Colonic mucosa (tissue), 4 donors: ENCODE data around the gene ELOVL5. TPM values are rescaled to one million over a fixed set of nuclear protein-coding genes. Genes with fewer than 3 reads are reported as not detected.

Experiments used
- DNase-seq: peaks from one replicate; pipeline ENCODE4 v3.0.0-alpha.2; 2020
- H3K27ac ChIP-seq: fragments of 200-600 bp; one replicate; pipeline ENCODE4 v1.8.0; 2021
- H3K27me3 ChIP-seq: fragments of 200-600 bp; one replicate; pipeline ENCODE4 v1.8.0; 2021
- H3K36me3 ChIP-seq: fragments of 200-600 bp; one replicate; pipeline ENCODE4 v1.8.0; 2021
- H3K4me1 ChIP-seq: fragments of 200-600 bp; one replicate; pipeline ENCODE4 v1.8.0; 2021; ENCODE audit warnings: mild to moderate bottlenecking
- H3K4me3 ChIP-seq: fragments of 200-600 bp; one replicate; pipeline ENCODE4 v1.8.0; 2021
- H3K9ac ChIP-seq, 2 donors: one replicate each; pipeline ENCODE4 v1.7.0; 2013; ENCODE audit warnings: control low read depth in 2 of 2, low read depth in 2 of 2, low read length in 2 of 2
- H3K9me3 ChIP-seq: fragments of 200-600 bp; one replicate; pipeline ENCODE4 v1.8.0; 2021
- CTCF ChIP-seq: fragments of 200-600 bp; IDR thresholded peaks from one replicate; pipeline ENCODE4 v1.8.0; 2022; ENCODE audit warnings: antibody characterized with exemption, mild to moderate bottlenecking
- intact Hi-C: fragments of 100-400 bp; cut with DNase I; formaldehyde crosslinking; loops from one replicate; pipeline ENCODE4 v1.14.1; 2022
- total RNA-seq, 2 donors: library from RNA; stranded (reverse); fragmentation: NEBNext Ultra II Directional in 1 of 2; extraction: Animal tissue kit (Norgen Biotek cat#: 25700) in 1 of 2; gene quantifications; one replicate each; pipeline ENCODE4 v1.2.1, GENCODE V29; 2021
- donor health status: healthy.
- donor health status: DM: no; HTN: no; CAD: no.
- donor health status: DM: no; HTN: no; CAD: no.

The ELOVL5 gene
- total RNA-seq, 2 donors from 2014 or later: 17.5 to 34.9 TPM

GRCh38 chr6:53279293-53279692, 69.5 kb downstream of the ELOVL5 start:
- DNase-seq: no peak
- H3K9me3 ChIP-seq: no peaks in the 10 kb centered on the region
- no peak overlapping the region for H3K4me3 ChIP-seq
- no peaks in the 10 kb centered on the region for H3K36me3 ChIP-seq
- no peak overlapping the region for H3K9ac ChIP-seq
- H3K4me1 ChIP-seq: no peaks in the 10 kb centered on the region
- no peaks in the 10 kb centered on the region for H3K27me3 ChIP-seq
- no peak for TF ChIP-seq CTCF
- intact Hi-C loops: no loop called here
- no peak overlapping the region for H3K27ac ChIP-seq

- TF ChIP-seq CTCF: no peak
Measured at GRCh38 chr6:53273370-53273769, 75.4 kb downstream of the ELOVL5 start.

GRCh38 chr6:53269827-53270226, 78.9 kb downstream of the ELOVL5 start:
- no peak for TF ChIP-seq CTCF
- DNase-seq: no peak
- H3K4me3 ChIP-seq: no peak overlapping the region
- no peaks in the 10 kb centered on the region for H3K36me3 ChIP-seq
- no peaks in the 10 kb centered on the region for H3K4me1 ChIP-seq
- intact Hi-C loops: no loop called here
- H3K27ac ChIP-seq: no peak overlapping the region
- H3K9me3 ChIP-seq: no peaks in the 10 kb centered on the region
- H3K27me3 ChIP-seq: no peaks in the 10 kb centered on the region
- no peak overlapping the region for H3K9ac ChIP-seq

More at GRCh38 chr6:53273370-53273769, 75.4 kb downstream of the ELOVL5 start:
- H3K9me3 ChIP-seq: no peaks in the 10 kb centered on the region
- no peak overlapping the region for H3K4me3 ChIP-seq
- no peaks in the 10 kb centered on the region for H3K4me1 ChIP-seq
- H3K27me3 ChIP-seq: no peaks in the 10 kb centered on the region
- no peak for DNase-seq
- intact Hi-C loops: no loop called here
- H3K27ac ChIP-seq: no peak overlapping the region
- no peaks in the 10 kb centered on the region for H3K36me3 ChIP-seq
- no peak overlapping the region for H3K9ac ChIP-seq

- Histone ChIP-seq H3K4me1 (no peaks in the 10 kb centered on the region), H3K36me3 (no peaks in the 10 kb centered on the region), H3K4me3 (no peak overlapping the region), H3K9me3 (no peaks in the 10 kb centered on the region), H3K27me3 (no peaks in the 10 kb centered on the region), H3K27ac (no peak overlapping the region), H3K9ac (no peak overlapping the region)
- intact Hi-C loops: no loop called here
- no peak for DNase-seq
- TF ChIP-seq CTCF: no peak
Measured at GRCh38 chr6:53268858-53269608, 79.7 kb downstream of the ELOVL5 start.

GRCh38 chr6:53266553-53267090, 82.1 kb downstream of the ELOVL5 start:
- intact Hi-C loops: no loop called here
- H3K27ac ChIP-seq: no peak overlapping the region
- no peak for DNase-seq
- no peaks in the 10 kb centered on the region for H3K27me3 ChIP-seq
- no peak overlapping the region for H3K4me3 ChIP-seq
- no peak overlapping the region for H3K9ac ChIP-seq
- no peaks in the 10 kb centered on the region for H3K36me3 ChIP-seq
- no peaks in the 10 kb centered on the region for H3K9me3 ChIP-seq
- H3K4me1 ChIP-seq: no peaks in the 10 kb centered on the region
- no peak for TF ChIP-seq CTCF
